BLaER1 (cell line): ENCODE data around the gene ZSWIM1.
A peak's percentile ranks its signal among the peaks of the same experiment; 100 is the strongest.

Experiments
- H3K27ac ChIP-seq: shearing (Covaris generic); formaldehyde crosslinking; 2 replicates; pipeline ENCODE4 v1.8.1; 2022
- H3K27me3 ChIP-seq: shearing (Covaris generic); formaldehyde crosslinking; 2 replicates; pipeline ENCODE4 v1.8.1; 2022
- H3K36me3 ChIP-seq: shearing (Covaris generic); formaldehyde crosslinking; 2 replicates; pipeline ENCODE4 v1.8.1; 2022
- H3K4me1 ChIP-seq: shearing (Covaris generic); formaldehyde crosslinking; 2 replicates; pipeline ENCODE4 v1.8.1; 2022
- H3K4me2 ChIP-seq: shearing (Covaris generic); formaldehyde crosslinking; 2 replicates; pipeline ENCODE4 v1.8.1; 2022
- H3K4me3 ChIP-seq: shearing (Covaris generic); formaldehyde crosslinking; 2 replicates; pipeline ENCODE4 v1.8.1; 2022
- H3K9ac ChIP-seq: shearing (Covaris generic); formaldehyde crosslinking; 2 replicates; pipeline ENCODE4 v1.8.1; 2022
- H3K9me3 ChIP-seq: shearing (Covaris generic); formaldehyde crosslinking; 2 replicates; pipeline ENCODE4 v1.8.1; 2022
- H4K20me1 ChIP-seq: shearing (Covaris generic); formaldehyde crosslinking; 2 replicates; pipeline ENCODE4 v1.8.1; 2022
- Cebpa-rat ChIP-seq: shearing (Covaris generic); IDR thresholded peaks from 2 replicates; pipeline ENCODE4 v1.8.1; 2022

ZSWIM1 gene

GRCh38 chr20:45841407-45842129, 39.5 kb upstream of the ZSWIM1 start:
- TF ChIP-seq Cebpa-rat: no peak
- Histone ChIP-seq H3K36me3 (peaks cover 60% of the 10 kb centered on the region), H3K4me2 (peak overlapping the region; percentile 61), H3K9ac (peak overlapping the region; percentile 7; the same call in 1 of the 2 replicates), H4K20me1 (no peaks in the 10 kb centered on the region), H3K27ac (peak overlapping the region; percentile 58), H3K4me3 (no peak overlapping the region), H3K27me3 (no peaks in the 10 kb centered on the region), H3K9me3 (no peaks in the 10 kb centered on the region), H3K4me1 (peaks cover 16% of the 10 kb centered on the region)

GRCh38 chr20:45842169-45842812, 38.7 kb upstream of the ZSWIM1 start:
- Histone ChIP-seq H3K9ac (peak overlapping the region; percentile 7; the same call in 1 of the 2 replicates), H3K27ac (peak overlapping the region; percentile 58), H3K4me1 (peaks cover 16% of the 10 kb centered on the region), H3K4me3 (no peak overlapping the region), H3K36me3 (peaks cover 66% of the 10 kb centered on the region), H3K4me2 (peak overlapping the region; percentile 61), H3K27me3 (no peaks in the 10 kb centered on the region), H3K9me3 (no peaks in the 10 kb centered on the region), H4K20me1 (no peaks in the 10 kb centered on the region)
- TF ChIP-seq Cebpa-rat: no peak

DNA sequence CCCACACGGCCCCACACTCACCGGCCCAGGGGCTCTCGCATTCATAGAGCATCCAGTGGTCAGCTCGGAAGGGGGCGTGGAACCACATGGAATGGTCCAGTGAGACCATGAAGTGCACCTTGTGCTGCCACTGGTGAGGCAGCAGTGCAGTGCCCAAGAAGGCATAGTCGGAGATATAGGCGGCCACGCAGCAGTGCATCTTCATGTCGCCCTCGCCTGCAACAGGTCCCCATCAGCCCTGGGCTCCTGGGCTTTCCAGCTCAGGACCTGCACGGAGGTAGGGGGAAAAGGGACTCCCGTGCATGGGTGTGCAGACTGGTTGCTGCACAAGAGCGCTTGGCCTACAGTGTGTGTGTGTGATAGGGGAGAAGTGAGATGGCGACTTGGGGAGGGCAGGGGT, 37.5 kb upstream of the ZSWIM1 start:
- no peak for TF ChIP-seq Cebpa-rat
- no peak overlapping the region for H3K27ac ChIP-seq
- no peaks in the 10 kb centered on the region for H4K20me1 ChIP-seq
- H3K27me3 ChIP-seq: no peaks in the 10 kb centered on the region
- H3K4me1 ChIP-seq: peaks cover 16% of the 10 kb centered on the region
- peaks cover 78% of the 10 kb centered on the region for H3K36me3 ChIP-seq
- H3K9me3 ChIP-seq: no peaks in the 10 kb centered on the region
- no peak overlapping the region for H3K4me2 ChIP-seq
- no peak overlapping the region for H3K4me3 ChIP-seq
- H3K9ac ChIP-seq: no peak overlapping the region

- Histone ChIP-seq H3K36me3 (peaks cover 96% of the 10 kb centered on the region), H3K4me3 (no peak overlapping the region), H3K27me3 (no peaks in the 10 kb centered on the region), H3K9ac (no peak overlapping the region), H3K9me3 (no peaks in the 10 kb centered on the region), H3K4me1 (peaks cover 16% of the 10 kb centered on the region), H3K27ac (no peak overlapping the region), H4K20me1 (no peaks in the 10 kb centered on the region), H3K4me2 (no peak overlapping the region)
- TF ChIP-seq Cebpa-rat: no peak
Measured at GRCh38 chr20:45845452-45845851, 35.6 kb upstream of the ZSWIM1 start.

GRCh38 chr20:45848421-45848820, 32.6 kb upstream of the ZSWIM1 start:
- Histone ChIP-seq H3K9ac (no peak overlapping the region), H3K4me2 (no peak overlapping the region), H3K27ac (no peak overlapping the region), H3K27me3 (no peaks in the 10 kb centered on the region), H3K36me3 (peaks cover 95% of the 10 kb centered on the region), H3K4me3 (no peak overlapping the region), H3K9me3 (no peaks in the 10 kb centered on the region), H3K4me1 (no peaks in the 10 kb centered on the region), H4K20me1 (no peaks in the 10 kb centered on the region)
- TF ChIP-seq Cebpa-rat: no peak

GRCh38 chr20:45848969-45849582, 32.0 kb upstream of the ZSWIM1 start:
- H3K4me2 ChIP-seq: no peak overlapping the region
- H3K27me3 ChIP-seq: no peaks in the 10 kb centered on the region
- no peak overlapping the region for H3K4me3 ChIP-seq
- no peak overlapping the region for H3K9ac ChIP-seq
- H3K36me3 ChIP-seq: peaks cover 95% of the 10 kb centered on the region
- no peaks in the 10 kb centered on the region for H3K4me1 ChIP-seq
- no peaks in the 10 kb centered on the region for H3K9me3 ChIP-seq
- no peak overlapping the region for H3K27ac ChIP-seq
- H4K20me1 ChIP-seq: no peaks in the 10 kb centered on the region
- no peak for TF ChIP-seq Cebpa-rat

DNA sequence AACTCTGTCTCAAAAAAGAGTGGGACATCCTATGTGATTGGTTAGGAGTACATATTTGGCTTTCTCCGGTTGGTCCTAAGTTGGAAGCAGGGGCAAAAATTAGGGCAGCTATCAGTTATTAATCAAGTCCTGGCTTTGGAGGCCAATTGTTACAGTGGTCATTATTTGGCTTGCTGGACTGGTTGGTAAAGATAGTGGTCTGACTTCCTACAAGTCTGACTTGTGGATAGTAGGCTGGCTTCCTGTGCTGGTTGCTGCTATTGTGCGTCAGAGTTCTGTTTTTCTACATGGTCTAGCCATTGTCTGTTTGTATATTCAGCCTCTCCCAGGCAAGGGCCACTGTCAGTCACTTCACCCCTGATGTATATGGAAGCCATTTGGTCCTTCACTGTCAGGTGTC, 30.8 kb upstream of the ZSWIM1 start:
- TF ChIP-seq Cebpa-rat: no peak

GRCh38 chr20:45850926-45851325, 30.1 kb upstream of the ZSWIM1 start:
- Histone ChIP-seq H3K27ac (no peak overlapping the region), H3K9me3 (no peaks in the 10 kb centered on the region), H3K4me3 (no peak overlapping the region), H3K4me2 (no peak overlapping the region), H3K36me3 (peaks cover 88% of the 10 kb centered on the region), H3K9ac (no peak overlapping the region), H4K20me1 (no peaks in the 10 kb centered on the region), H3K27me3 (no peaks in the 10 kb centered on the region), H3K4me1 (peaks cover 4% of the 10 kb centered on the region)
- TF ChIP-seq Cebpa-rat: no peak

More for the DNA sequence above, 30.8 kb upstream of the ZSWIM1 start:
- Histone ChIP-seq H3K36me3 (peaks cover 95% of the 10 kb centered on the region), H3K27ac (no peak overlapping the region), H3K4me3 (no peak overlapping the region), H3K4me2 (no peak overlapping the region), H3K9ac (no peak overlapping the region), H3K4me1 (no peaks in the 10 kb centered on the region), H3K27me3 (no peaks in the 10 kb centered on the region), H3K9me3 (no peaks in the 10 kb centered on the region), H4K20me1 (no peaks in the 10 kb centered on the region)

DNA sequence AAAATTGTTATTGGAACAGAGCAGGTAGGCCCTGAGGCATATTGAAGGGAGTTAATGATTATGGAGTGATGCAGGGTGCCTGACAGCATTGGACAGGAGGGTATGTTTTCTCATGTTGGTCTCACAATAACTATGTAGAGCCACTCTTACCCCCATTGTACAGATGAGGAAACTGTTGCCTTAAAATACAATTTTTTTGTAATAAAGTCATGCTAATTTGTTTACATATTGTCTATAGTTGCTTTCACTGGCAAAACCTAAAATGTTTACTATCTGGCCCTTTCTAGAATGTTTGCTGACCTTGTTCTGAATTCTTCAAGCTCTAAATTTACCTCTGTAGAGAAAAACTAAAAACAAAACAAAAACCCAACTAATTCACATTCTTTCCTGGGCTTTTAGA, 29.5 kb upstream of the ZSWIM1 start:
- Histone ChIP-seq H3K9me3 (no peaks in the 10 kb centered on the region), H3K4me1 (peaks cover 9% of the 10 kb centered on the region), H3K4me3 (no peak overlapping the region), H3K9ac (no peak overlapping the region), H3K27ac (no peak overlapping the region), H4K20me1 (no peaks in the 10 kb centered on the region), H3K4me2 (no peak overlapping the region), H3K27me3 (no peaks in the 10 kb centered on the region), H3K36me3 (peaks cover 82% of the 10 kb centered on the region)
- TF ChIP-seq Cebpa-rat: no peak

DNA sequence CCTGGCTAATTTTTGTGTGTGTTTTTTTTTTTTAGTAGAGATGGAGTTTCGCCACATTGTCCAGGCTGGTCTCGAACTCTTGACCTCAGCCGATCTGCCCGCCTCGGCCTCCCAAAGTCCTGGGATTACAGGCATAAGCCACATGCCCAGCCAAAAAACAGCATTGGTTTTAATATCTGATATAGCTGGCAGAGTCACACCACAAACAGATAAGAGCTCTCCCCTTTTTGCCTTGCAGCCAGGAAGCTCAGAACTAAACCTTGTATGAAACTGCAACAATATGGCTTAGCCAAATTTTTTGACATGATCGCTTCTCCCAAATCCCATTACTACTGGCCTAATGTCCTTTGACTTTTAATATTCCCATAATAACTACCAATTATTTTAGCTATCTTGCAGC, 28.7 kb upstream of the ZSWIM1 start:
- Histone ChIP-seq H3K27ac (no peak overlapping the region), H3K4me2 (no peak overlapping the region), H3K4me3 (no peak overlapping the region), H3K27me3 (no peaks in the 10 kb centered on the region), H3K4me1 (peaks cover 13% of the 10 kb centered on the region), H4K20me1 (no peaks in the 10 kb centered on the region), H3K36me3 (peaks cover 75% of the 10 kb centered on the region), H3K9ac (no peak overlapping the region), H3K9me3 (no peaks in the 10 kb centered on the region)
- TF ChIP-seq Cebpa-rat: no peak
